ENCODE results near the gene CD3E.

CD3E gene

DNA sequence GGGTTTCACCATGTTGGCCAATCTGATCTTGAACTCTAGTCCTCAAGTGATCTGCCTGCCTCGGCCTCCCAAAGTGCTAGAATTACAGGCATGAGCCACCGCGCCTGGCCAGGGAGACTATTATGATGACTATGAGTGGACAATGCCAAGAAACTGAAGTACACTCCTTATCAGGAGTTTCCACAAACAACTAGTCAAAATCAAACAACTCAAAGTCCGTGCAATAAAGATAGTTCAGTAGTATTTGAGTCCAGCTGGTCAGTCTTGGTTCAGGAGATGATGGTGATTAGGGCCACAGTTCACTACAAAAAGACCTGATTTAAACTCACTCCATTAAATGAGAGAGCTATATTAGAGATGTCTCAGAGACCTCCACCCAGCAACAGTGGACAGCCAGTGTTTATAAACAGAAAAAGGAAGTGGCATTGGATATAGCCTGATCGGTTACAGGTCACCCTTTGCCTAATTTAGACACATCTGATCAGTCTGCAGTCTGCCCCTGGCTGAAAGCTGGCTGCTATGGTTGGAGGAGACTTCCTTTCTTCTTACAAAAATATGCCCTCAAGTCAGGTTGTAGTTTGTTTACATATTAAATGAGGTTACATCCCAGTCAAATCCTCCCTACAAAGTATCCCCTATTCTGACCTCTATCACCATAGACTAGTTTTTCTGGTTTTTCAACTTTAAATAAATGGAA is 17.0 kb downstream of the CD3E start:
- in situ Hi-C loops (cut with MboI; ENCODE audit: low sequenced_read_pairs), result no loop called here

GRCh38 chr11:118322721-118323120 is 18.2 kb downstream of the CD3E start:
- in situ Hi-C loops (cut with MboI; ENCODE audit: low sequenced_read_pairs), result no loop called here

DNA sequence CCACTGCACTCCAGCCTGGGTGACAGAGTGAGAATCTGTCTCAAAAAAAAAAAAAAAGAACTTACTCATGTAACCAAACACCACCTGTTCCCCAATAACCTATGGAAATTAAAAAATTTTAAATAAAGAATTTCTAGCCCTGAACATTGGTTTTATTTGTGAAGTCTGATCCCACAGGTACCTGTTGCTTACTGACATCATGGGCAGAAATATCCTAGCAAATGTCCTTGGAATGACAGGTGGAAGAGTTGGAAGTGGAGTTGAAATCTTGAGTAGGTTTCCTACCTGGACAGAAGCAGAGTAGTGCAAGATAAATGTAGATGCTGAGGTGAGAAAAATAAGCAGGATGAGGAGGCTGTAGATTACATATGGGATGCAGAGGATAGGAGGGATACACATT is 20.8 kb downstream of the CD3E start:
- in situ Hi-C loops (cut with MboI; ENCODE audit: low sequenced_read_pairs), result no loop called here

- in situ Hi-C loops (cut with MboI; ENCODE audit: low sequenced_read_pairs), result no loop called here
Measured at GRCh38 chr11:118328745-118329144, 24.2 kb downstream of the CD3E start.

DNA sequence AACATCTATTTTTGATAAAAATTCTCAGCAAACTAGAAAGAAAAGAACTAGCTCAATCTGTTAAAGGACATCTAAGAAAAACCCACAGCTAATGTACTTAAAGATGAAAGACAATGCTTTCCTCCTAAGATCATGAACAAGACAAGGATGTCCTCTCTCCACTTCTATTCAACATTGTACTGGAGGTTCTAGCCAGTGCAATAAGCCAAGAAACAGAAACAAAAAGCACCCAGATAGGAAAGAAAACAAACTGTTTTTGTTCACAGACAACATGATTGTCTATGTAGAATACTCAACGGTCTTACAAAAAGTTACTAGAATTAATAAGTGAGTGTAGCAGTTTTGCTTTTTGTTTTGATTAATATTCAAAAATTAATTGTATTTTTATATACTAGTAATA is 30.2 kb downstream of the CD3E start:
- in situ Hi-C loops (cut with MboI; ENCODE audit: low sequenced_read_pairs), result no loop called here

GRCh38 chr11:118338637-118339061 is 34.1 kb downstream of the CD3E start:
- in situ Hi-C loops (cut with MboI; ENCODE audit: low sequenced_read_pairs), result no loop called here

DNA sequence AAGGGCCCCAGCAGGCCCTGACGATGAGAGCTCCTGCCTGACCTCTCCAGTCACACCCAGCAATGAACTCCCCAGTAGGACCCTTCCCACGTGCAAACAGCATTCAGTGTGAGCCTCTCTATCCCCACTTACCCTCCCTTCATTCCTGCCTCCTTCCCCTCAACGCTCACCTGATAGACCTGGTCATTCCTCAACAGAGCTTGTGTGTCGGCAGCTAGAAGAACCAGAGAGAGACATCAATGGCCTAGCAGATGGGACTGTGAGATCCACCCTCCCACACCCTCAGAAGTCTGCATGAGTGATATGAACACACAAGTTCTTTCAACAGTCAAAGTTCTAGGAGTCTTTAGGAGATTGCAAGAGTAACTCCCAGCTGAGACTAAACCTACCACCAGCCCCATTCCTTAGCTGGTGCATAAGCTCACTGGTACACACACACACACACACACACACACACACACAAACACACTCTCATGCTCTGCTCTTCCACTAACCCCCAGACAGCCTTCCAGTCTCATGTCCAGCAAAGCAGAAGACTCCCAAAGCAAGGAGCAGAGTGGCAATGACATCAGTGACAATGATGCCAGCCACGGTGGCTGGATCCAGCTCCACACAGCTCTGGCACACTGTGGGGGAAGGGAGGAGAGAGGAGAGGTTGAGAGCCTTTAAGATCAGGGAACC is 34.9 kb downstream of the CD3E start:
- in situ Hi-C loops (cut with MboI; ENCODE audit: low sequenced_read_pairs), result no loop called here

DNA sequence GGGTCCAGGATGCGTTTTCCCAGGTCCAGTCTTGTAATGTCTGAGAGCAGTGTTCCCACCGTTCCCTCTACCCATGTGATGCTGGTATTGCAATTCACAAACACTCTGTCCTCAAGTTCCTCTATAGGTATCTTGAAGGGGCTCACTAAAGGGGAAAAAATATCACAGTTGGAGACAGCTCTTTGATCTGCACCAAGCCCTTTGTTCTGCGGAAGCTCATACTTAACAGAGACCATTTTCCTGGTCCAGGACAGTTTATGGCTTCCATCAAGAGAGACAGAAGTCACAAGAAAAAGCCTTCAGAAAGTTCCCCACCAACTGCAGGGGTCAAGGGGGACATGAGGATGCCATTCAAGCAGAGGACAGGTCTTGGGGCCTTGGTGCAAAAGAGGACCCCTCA is 35.9 kb downstream of the CD3E start:
- in situ Hi-C loops (cut with MboI; ENCODE audit: low sequenced_read_pairs), result no loop called here

- in situ Hi-C loops (cut with MboI; ENCODE audit: low sequenced_read_pairs), result no loop called here
Measured at GRCh38 chr11:118341261-118341660, 36.7 kb downstream of the CD3E start.

DNA sequence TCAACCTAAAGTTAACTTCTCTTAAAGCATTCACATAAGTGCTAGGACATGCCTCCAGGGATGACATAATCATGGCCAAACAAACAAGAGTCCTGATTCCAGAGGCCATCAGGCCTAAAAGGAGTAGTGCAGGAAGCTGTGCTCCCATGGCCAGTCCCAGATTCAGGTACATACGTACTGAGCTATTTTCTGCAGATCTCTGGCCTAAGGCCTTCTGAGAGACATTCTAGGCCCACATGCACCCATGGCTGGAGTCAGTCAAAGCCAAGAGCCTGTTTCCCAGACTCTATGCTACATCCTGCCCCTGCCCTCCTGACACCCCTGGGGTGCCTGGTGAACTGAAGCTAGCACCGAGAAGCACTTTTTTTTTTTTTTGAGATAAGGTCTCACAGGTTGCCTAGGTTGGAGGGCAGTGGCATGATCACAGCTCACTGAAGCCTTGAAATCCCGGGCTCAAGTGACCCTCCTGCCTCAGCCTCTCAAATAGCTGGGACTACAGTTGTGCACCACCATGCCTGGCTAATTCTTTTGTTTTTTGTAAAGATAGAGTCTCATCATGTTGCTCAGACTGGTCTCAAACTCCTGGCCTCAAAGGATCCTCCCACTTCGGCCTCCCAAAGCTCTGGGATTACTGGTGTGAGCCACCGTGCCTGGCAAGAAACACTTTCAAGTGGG is 37.4 kb downstream of the CD3E start:
- in situ Hi-C loops (cut with MboI; ENCODE audit: low sequenced_read_pairs), result no loop called here

GRCh38 chr11:118342503-118343161 is 38.1 kb downstream of the CD3E start, which contains the start of gene CD3D:
CD3D (minus strand) TSS chr11:118342705; CDS start chr11:118342607, 98 bp downstream.
- in situ Hi-C loops (cut with MboI; ENCODE audit: low sequenced_read_pairs), result no loop called here

- in situ Hi-C loops (cut with MboI; ENCODE audit: low sequenced_read_pairs), result no loop called here
Measured at GRCh38 chr11:118343248-118343647, 38.7 kb downstream of the CD3E start.

GRCh38 chr11:118343981-118344515 is 39.5 kb downstream of the CD3E start, which contains the start of gene CD3G:
CD3G (plus strand) TSS chr11:118344344; CDS start chr11:118344424, 80 bp downstream.
- in situ Hi-C loops (cut with MboI; ENCODE audit: low sequenced_read_pairs), result no loop called here

DNA sequence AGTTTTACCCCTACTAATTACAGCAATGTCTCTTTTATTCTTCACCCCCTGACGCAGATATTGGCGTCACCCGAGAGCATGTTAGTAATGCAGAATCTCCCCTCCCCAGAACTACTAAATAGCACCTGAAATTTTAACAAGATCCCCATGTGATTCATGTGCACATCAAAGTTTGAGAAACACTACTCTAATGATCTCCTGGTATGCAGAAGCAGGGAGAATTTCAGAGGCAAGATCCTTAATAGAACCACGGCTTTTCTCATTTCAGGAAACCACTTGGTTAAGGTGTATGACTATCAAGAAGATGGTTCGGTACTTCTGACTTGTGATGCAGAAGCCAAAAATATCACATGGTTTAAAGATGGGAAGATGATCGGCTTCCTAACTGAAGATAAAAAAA is 44.9 kb downstream of the CD3E start:
- in situ Hi-C loops (cut with MboI; ENCODE audit: low sequenced_read_pairs), result no loop called here

DNA sequence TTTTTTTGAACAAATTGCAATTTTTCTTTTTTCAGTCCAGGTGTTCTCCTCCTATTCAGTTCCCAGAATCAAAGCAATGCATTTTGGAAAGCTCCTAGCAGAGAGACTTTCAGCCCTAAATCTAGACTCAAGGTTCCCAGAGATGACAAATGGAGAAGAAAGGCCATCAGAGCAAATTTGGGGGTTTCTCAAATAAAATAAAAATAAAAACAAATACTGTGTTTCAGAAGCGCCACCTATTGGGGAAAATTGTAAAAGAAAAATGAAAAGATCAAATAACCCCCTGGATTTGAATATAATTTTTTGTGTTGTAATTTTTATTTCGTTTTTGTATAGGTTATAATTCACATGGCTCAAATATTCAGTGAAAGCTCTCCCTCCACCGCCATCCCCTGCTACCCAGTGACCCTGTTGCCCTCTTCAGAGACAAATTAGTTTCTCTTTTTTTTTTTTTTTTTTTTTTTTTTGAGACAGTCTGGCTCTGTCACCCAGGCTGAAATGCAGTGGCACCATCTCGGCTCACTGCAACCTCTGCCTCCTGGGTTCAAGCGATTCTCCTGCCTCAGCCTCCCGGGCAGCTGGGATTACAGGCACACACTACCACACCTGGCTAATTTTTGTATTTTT is 48.7 kb downstream of the CD3E start:
- in situ Hi-C loops (cut with MboI; ENCODE audit: low sequenced_read_pairs), result loop anchor here (10.0 kb wide), 1 partner anchor 148 kb away; no protein-coding TSS in a partner anchor

DNA sequence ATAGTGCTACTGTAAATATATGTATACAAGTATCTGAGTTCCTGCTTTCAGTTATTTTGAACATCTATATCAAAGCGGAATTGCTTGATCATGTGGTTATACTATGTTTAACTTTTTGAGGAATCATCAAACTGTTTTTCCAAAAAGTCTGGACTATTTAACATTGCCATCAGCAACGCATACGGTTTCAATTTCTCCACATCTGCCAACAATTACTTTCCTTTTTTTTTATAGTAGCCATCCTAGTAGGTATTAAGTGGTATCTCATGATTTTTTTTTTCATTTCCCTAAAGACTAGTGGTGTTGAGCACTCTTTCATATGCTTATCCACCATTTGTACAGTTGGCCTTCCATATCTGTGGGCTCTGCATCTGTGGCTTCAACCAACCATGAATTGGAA is 53.5 kb downstream of the CD3E start:
- in situ Hi-C loops (cut with MboI; ENCODE audit: low sequenced_read_pairs), result loop anchor here (10.0 kb wide), 1 partner anchor 153 kb away; no protein-coding TSS in a partner anchor

DNA sequence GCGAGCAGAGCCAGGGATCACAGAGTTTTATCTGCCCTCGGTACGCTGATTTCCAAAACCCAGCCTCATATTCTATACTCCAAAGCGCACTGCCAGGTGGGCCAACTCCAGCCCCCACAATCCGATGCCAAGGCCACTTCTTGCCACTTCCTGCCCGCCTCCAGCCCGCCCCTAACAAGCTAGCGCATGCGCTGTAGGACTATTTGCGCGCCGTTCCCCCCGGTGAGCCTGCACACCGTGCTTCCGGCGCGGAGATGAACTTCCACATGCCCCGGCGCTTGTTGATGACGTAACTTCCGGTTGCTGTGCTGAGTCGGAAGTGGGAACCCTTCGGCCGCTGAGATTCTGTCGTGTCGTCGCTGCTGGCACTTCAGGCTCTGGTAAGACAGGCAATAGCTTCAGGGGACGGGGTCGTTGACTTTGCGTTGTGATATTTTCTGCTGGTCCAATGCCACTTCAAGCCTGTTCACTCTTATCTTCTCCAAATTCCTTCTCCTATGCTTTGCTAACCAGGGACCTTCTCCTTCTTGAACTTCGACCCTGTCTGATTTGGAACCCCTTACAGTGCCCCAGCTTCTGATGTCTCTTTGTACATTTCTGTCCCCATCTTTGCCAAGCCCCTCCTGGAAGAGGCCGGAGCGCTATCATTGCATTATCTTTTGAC is 54.9 kb downstream of the CD3E start, which contains the start of gene UBE4A:
Gene UBE4A (plus strand): TSS at position 306 of the 664 bp plus-strand sequence. CDS start 5,481 bp downstream, outside the sequence.
- in situ Hi-C loops (cut with MboI; ENCODE audit: low sequenced_read_pairs), result loop anchor here (10.0 kb wide), 1 partner anchor 155 kb away; no protein-coding TSS in a partner anchor

- in situ Hi-C loops (cut with MboI; ENCODE audit: low sequenced_read_pairs), result no loop called here
Measured at GRCh38 chr11:118364956-118365615, 60.6 kb downstream of the CD3E start.

Data from HL-60/S4 treated with retinoic acid at 250 ng/mL for 4 days and 3 days (cell line).